Thyroid gland (tissue), 4 donors: ENCODE measurements around the gene SLC5A6.

ENCODE experiments used
- POLR2A ChIP-seq, 2 donors: fragments of 450-650 bp; IDR thresholded peaks; one replicate each; pipeline ENCODE4 v1.6.1; 2017; ENCODE audit warnings: antibody characterized with exemption in 2 of 2, mild to moderate bottlenecking in 2 of 2, moderate library complexity in 1 of 2
- TF ChIP-seq, protein P1 (sequence below), 6 experiments: fragments of 200-600 bp in 3 of 6; fragments of 450-650 bp in 3 of 6; sonication (generic) in 3 of 6; IDR thresholded peaks; one replicate each; pipeline ENCODE4 v1.5.1; 2016 to 2019; ENCODE audit warnings: antibody characterized with exemption in 6 of 6, mild to moderate bottlenecking in 2 of 6, inconsistent platforms in 1 of 6, moderate library complexity in 1 of 6

DNA sequence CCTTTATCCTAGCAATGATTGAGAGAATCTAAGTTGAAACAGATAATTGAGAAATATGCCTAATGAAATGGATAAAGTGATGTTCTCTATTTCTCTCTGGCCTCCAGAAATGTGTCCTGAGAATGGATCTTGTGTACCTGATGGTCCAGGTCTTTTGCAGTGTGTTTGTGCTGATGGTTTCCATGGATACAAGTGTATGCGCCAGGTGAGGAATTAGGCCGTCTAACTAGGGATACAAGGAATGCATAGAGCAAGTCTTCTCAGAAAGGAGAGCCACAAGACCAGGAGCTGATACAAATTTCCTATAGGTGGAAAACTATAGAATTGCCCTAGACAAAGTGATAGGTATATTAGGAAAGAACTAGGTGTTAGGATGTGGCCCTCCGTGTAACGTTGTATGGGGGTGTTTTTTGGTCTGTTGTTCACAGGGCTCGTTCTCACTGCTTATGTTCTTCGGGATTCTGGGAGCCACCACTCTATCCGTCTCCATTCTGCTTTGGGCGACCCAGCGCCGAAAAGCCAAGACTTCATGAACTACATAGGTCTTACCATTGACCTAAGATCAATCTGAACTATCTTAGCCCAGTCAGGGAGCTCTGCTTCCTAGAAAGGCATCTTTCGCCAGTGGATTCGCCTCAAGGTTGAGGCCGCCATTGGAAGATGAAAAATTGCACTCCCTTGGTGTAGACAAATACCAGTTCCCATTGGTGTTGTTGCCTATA is 4.5 kb upstream of the SLC5A6 start:
- TF ChIP-seq, protein P1, sequence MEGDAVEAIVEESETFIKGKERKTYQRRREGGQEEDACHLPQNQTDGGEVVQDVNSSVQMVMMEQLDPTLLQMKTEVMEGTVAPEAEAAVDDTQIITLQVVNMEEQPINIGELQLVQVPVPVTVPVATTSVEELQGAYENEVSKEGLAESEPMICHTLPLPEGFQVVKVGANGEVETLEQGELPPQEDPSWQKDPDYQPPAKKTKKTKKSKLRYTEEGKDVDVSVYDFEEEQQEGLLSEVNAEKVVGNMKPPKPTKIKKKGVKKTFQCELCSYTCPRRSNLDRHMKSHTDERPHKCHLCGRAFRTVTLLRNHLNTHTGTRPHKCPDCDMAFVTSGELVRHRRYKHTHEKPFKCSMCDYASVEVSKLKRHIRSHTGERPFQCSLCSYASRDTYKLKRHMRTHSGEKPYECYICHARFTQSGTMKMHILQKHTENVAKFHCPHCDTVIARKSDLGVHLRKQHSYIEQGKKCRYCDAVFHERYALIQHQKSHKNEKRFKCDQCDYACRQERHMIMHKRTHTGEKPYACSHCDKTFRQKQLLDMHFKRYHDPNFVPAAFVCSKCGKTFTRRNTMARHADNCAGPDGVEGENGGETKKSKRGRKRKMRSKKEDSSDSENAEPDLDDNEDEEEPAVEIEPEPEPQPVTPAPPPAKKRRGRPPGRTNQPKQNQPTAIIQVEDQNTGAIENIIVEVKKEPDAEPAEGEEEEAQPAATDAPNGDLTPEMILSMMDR (IDR thresholded peaks at IDR 0.05) = no peak
- no peak for TF ChIP-seq POLR2A (IDR thresholded peaks at IDR 0.05)
